SJCRH30 (cell line): Measurements from ENCODE around the gene XYLB. TPM values are rescaled to one million over a fixed set of nuclear protein-coding genes. Genes with fewer than 3 reads are reported as not detected.
"Not testable (repeated sequence)": the region's sequence is repeated elsewhere in the genome, so short reads cannot be mapped to it uniquely, and the experiment has no call there.

Source experiments
- DNase-seq, 2 experiments: peaks; one replicate each; pipeline ENCODE4 v3.0.0-alpha.2; 2015 to 2020
- H3K27ac ChIP-seq: fragments of 250-450 bp; sonication (Bioruptor Pico); 2 replicates; pipeline ENCODE4 v1.5.1; 2020; ENCODE audit warnings: mild to moderate bottlenecking, moderate library complexity
- H3K27me3 ChIP-seq: fragments of 250-450 bp; sonication (Bioruptor Pico); 2 replicates; pipeline ENCODE4 v1.5.1; 2020; ENCODE audit warnings: mild to moderate bottlenecking, moderate library complexity
- H3K36me3 ChIP-seq: fragments of 250-450 bp; sonication (Bioruptor Pico); 2 replicates; pipeline ENCODE4 v1.5.1; 2020; ENCODE audit warnings: mild to moderate bottlenecking, moderate library complexity
- H3K4me1 ChIP-seq: fragments of 250-450 bp; sonication (Bioruptor Pico); 2 replicates; pipeline ENCODE4 v1.5.1; 2020; ENCODE audit warnings: mild to moderate bottlenecking, moderate library complexity
- H3K4me3 ChIP-seq: fragments of 250-450 bp; sonication (Bioruptor Pico); 2 replicates; pipeline ENCODE4 v1.5.1; 2020; ENCODE audit warnings: mild to moderate bottlenecking, moderate library complexity
- H3K9me3 ChIP-seq: fragments of 250-450 bp; sonication (Bioruptor Pico); replicated peaks from 2 replicates; pipeline ENCODE4 v1.5.1; 2020; ENCODE audit warnings: mild to moderate bottlenecking, moderate library complexity
- total RNA-seq: library from RNA; depleted of rRNA; stranded (reverse); fragments of >200 nt; shearing (Covaris generic); gene quantifications from 2 replicates; pipeline ENCODE4 v1.2.3, GENCODE V29; 2014; rRNA removed

XYLB gene
- total RNA-seq = 2.7 and 2.8 TPM in 2 replicates

GRCh38 chr3:38346587-38347410, at the start of gene XYLB:
Gene XYLB, plus strand, starts transcription at chr3:38346785. Its CDS starts 84 bp downstream, at chr3:38346869.
- no peaks in the 10 kb centered on the region for H3K4me1 ChIP-seq
- no peaks in the 10 kb centered on the region for H3K36me3 ChIP-seq
- peak within 1 kb of the TSS; percentile 70 for H3K4me3 ChIP-seq
- H3K9me3 ChIP-seq = no peaks in the 10 kb centered on the region
- DNase-seq = peak; percentile 76 to 80
- no peak within 1 kb of the TSS for H3K27ac ChIP-seq
- H3K27me3 ChIP-seq = no peaks in the 10 kb centered on the region

DNA sequence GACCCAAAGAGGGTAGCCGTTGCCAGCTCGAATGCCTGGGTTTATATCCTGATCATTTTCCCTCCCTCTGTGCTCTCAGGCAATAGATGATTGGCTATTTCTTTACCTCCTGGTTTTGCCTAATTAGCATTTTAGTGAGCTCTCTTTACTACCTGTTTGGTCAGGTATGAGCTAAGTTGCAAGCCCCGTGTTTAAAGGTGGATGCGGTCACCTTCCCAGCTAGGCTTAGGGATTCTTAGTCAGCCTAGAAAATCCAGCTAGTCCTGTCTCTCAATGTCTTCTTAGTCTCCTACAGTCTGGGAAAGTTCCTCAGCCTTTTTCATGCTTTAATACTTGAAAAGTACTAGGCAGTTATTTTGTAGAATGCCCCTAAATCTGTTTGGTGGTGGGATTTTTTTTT, 49.5 kb upstream of the XYLB start:
- H3K27ac ChIP-seq, H3K4me1 ChIP-seq, H3K9me3 ChIP-seq, H3K36me3 ChIP-seq, DNase-seq, H3K27me3 ChIP-seq, H3K4me3 ChIP-seq: not testable (repeated sequence)

DNA sequence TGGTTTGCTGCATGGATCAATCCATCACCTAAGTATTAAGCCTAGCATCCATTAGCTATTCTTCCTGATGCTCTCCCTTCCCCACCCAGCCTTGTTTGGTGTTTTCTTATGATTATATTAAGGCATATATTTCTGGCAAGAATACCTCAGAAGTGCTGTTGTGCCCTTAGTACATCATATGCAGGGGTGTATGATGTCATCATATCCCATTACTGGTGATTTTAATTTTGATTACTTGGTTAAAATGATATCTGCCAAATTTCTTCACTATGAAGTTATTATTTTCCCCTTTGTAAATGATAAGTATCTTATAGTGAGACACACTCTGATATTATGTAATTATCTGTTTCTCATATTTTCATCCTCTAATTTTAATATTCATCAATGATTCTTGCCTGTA, 49.0 kb upstream of the XYLB start:
- Histone ChIP-seq H3K4me3 (no peak overlapping the region), H3K36me3 (no peaks in the 10 kb centered on the region), H3K9me3 (no peaks in the 10 kb centered on the region), H3K27ac (no peak overlapping the region), H3K27me3 (no peaks in the 10 kb centered on the region), H3K4me1 (no peaks in the 10 kb centered on the region)
- no peak for DNase-seq

- Histone ChIP-seq H3K27me3 (no peaks in the 10 kb centered on the region), H3K36me3 (no peaks in the 10 kb centered on the region), H3K4me3 (no peak overlapping the region), H3K4me1 (no peaks in the 10 kb centered on the region), H3K27ac (no peak overlapping the region), H3K9me3 (no peaks in the 10 kb centered on the region)
- DNase-seq = no peak
Observed at GRCh38 chr3:38297947-38298711, 48.5 kb upstream of the XYLB start.

DNA sequence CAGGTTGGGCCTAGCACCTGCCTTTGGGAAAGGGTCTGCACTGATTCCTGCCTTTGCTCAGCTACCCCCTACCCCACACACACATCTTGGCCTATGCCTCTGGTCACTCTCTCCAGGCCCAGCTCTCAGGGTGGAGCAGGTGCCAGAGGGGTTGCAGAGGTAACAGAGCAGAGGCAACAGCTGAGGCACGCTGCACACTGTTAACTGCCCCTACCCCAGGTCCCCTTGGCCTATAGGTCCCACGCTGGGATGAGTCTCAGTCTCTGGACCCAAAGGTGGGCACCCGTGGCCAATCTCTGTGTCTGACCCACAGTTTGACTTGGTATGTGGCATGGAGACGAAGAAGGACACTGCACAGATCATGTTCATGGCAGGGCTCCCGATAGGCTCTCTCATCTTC, 39.6 kb upstream of the XYLB start:
- Histone ChIP-seq H3K9me3 (no peaks in the 10 kb centered on the region), H3K27ac (no peak overlapping the region), H3K4me3 (no peak overlapping the region), H3K36me3 (no peaks in the 10 kb centered on the region), H3K27me3 (no peaks in the 10 kb centered on the region), H3K4me1 (no peaks in the 10 kb centered on the region)
- no peak for DNase-seq

DNA sequence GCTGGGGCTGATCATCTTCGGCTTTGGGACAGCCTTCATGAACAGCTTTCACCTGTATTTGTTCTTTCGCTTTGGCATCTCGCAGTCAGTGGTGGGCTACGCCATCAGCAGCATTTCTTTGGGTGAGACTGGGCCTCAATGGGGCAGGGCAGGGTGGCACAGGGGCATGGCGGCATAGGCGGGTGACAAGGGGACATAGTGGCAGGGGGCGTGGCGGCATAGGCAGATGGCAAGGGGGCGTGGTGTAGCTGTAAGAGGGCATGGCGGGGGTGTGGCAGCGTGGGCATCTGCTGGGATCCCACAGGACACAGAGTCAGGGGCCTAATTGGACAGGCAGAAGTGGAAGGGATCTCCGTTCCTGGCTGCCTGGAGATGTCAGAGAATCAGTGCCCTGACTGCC, 39.0 kb upstream of the XYLB start:
- no peaks in the 10 kb centered on the region for H3K27me3 ChIP-seq
- no peak for DNase-seq
- no peak overlapping the region for H3K4me3 ChIP-seq
- H3K4me1 ChIP-seq = no peaks in the 10 kb centered on the region
- no peak overlapping the region for H3K27ac ChIP-seq
- H3K36me3 ChIP-seq = no peaks in the 10 kb centered on the region
- H3K9me3 ChIP-seq = no peaks in the 10 kb centered on the region

- H3K4me1 ChIP-seq = no peaks in the 10 kb centered on the region
- no peak for DNase-seq
- no peak overlapping the region for H3K27ac ChIP-seq
- H3K9me3 ChIP-seq = no peaks in the 10 kb centered on the region
- no peak overlapping the region for H3K4me3 ChIP-seq
- H3K36me3 ChIP-seq = no peaks in the 10 kb centered on the region
- H3K27me3 ChIP-seq = no peaks in the 10 kb centered on the region
Observed at GRCh38 chr3:38308456-38308855, 38.1 kb upstream of the XYLB start.

DNA sequence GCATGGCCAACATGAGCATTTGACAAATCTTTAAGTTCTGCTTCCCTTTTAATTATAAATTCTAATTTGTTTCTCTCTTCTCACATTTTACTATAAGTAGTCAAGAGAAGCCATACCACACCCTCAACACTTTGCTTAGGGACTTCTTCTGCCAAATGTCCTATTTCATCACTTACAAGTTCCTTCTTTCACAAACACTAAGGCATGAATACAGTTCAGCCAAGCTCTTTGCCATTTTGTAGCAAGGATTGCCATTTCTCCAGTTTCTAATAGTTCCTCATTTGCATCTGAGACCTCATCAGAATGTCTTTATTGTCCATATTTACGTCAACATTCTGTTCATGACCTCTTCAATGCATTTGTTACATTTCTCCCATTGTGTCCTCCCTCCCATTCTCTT, 35.1 kb upstream of the XYLB start:
- H3K9me3 ChIP-seq = no peaks in the 10 kb centered on the region
- no peaks in the 10 kb centered on the region for H3K27me3 ChIP-seq
- no peak overlapping the region for H3K27ac ChIP-seq
- no peaks in the 10 kb centered on the region for H3K4me1 ChIP-seq
- no peak overlapping the region for H3K4me3 ChIP-seq
- no peak for DNase-seq
- H3K36me3 ChIP-seq = no peaks in the 10 kb centered on the region

- H3K4me3 ChIP-seq = no peak overlapping the region
- H3K27ac ChIP-seq = no peak overlapping the region
- no peak for DNase-seq
- H3K36me3 ChIP-seq = no peaks in the 10 kb centered on the region
- no peaks in the 10 kb centered on the region for H3K9me3 ChIP-seq
- no peaks in the 10 kb centered on the region for H3K27me3 ChIP-seq
- H3K4me1 ChIP-seq = no peaks in the 10 kb centered on the region
Observed at GRCh38 chr3:38311941-38312340, 34.6 kb upstream of the XYLB start.

DNA sequence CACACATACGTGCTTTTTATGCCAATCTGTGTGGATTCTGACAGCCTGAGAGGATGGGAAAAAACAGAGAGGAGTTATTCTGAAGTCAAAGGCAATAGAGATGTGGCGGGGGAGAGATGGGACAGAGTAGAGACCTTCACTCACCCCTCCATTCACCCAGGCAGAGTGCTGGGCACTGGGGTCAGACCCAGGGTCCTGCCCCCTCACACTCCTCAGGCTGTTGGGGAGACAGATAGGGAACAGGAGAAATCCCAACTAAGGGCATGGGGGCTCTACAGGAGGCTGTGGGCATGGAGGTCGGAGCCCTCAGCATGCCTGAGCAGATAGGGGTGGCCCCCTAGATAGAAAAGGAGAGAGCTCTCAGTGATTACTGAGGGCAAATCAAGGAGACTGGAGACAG, 34.2 kb upstream of the XYLB start:
- Histone ChIP-seq H3K36me3 (no peaks in the 10 kb centered on the region), H3K27me3 (no peaks in the 10 kb centered on the region), H3K4me3 (no peak overlapping the region), H3K4me1 (no peaks in the 10 kb centered on the region), H3K9me3 (no peaks in the 10 kb centered on the region), H3K27ac (no peak overlapping the region)
- no peak for DNase-seq

DNA sequence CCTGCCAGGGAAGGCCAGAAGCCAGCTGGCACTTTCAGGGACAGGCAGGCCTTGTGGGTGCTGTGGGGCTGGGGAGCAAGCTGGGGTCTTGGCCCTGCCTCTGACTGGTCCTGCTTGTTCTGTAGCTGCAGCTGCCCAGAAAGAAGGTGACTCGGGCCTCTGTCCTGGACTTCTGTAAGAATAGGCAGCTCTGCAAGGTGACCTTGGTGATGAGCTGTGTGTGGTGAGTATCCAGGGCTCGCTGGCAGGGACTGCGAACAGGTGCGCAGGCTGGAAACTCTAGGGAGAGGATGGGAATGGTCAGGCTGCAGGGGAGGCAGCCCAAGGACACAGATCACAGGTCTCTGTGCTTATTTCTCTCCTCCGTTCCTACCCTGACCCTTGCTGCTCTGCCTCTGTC, 33.3 kb upstream of the XYLB start:
- DNase-seq = no peak
- H3K27me3 ChIP-seq = no peaks in the 10 kb centered on the region
- H3K4me3 ChIP-seq = no peak overlapping the region
- H3K36me3 ChIP-seq = no peaks in the 10 kb centered on the region
- H3K27ac ChIP-seq = no peak overlapping the region
- H3K9me3 ChIP-seq = no peaks in the 10 kb centered on the region
- no peaks in the 10 kb centered on the region for H3K4me1 ChIP-seq

- Histone ChIP-seq H3K4me3 (no peak overlapping the region), H3K4me1 (no peaks in the 10 kb centered on the region), H3K27ac (no peak overlapping the region), H3K27me3 (no peaks in the 10 kb centered on the region), H3K9me3 (no peaks in the 10 kb centered on the region), H3K36me3 (no peaks in the 10 kb centered on the region)
- no peak for DNase-seq
Observed at GRCh38 chr3:38313695-38314094, 32.9 kb upstream of the XYLB start.

DNA sequence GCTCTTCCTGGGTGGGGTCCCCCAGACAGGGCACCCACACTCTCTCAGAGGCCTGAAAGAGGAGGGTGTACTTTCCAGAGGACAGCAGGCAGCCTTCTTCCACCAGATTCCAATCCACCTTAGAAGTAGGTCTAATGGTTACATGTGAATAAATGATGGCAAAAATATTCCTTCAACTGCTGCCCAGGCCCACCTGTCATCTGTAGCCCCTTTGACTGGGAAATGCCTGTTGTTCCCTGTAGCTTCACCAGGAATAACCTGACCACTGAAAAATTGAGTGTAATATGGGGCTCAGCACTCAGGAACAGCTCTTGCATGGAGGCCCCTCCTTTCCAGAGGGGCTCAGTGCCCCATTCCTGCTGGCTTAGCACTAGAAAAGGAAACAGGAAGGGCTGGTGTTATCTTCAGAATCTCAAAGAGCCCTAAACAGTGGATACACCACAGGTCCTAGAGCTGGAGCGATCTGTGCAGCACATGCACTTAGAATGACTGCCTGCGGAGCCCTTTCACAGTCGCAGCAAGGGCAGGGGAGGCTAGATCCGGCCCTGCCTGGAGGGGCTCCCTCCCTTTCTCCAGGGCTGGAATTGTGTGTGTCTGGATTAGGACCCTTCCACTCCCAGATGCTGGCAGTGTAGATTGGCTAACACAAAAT, 32.3 kb upstream of the XYLB start:
- Histone ChIP-seq H3K36me3 (no peaks in the 10 kb centered on the region), H3K4me3 (no peak overlapping the region), H3K4me1 (no peaks in the 10 kb centered on the region), H3K27me3 (no peaks in the 10 kb centered on the region), H3K27ac (no peak overlapping the region), H3K9me3 (no peaks in the 10 kb centered on the region)
- DNase-seq = no peak

- DNase-seq = no peak
Observed at GRCh38 chr3:38314764-38315487, 31.7 kb upstream of the XYLB start.

More at GRCh38 chr3:38314764-38315487, 31.7 kb upstream of the XYLB start:
- H3K27ac ChIP-seq = no peak overlapping the region
- H3K36me3 ChIP-seq = no peaks in the 10 kb centered on the region
- no peaks in the 10 kb centered on the region for H3K27me3 ChIP-seq
- H3K4me1 ChIP-seq = no peaks in the 10 kb centered on the region
- no peaks in the 10 kb centered on the region for H3K9me3 ChIP-seq
- no peak overlapping the region for H3K4me3 ChIP-seq
